Adrenal gland (tissue), 12 donors: ENCODE measurements around the gene PHETA1. TPM values are rescaled to one million over a fixed set of nuclear protein-coding genes. Genes with fewer than 3 reads are reported as not detected.

Source experiments
- DNase-seq, 7 donors: peaks; one replicate each; pipeline ENCODE4 v3.0.0-alpha.2; 2019 to 2020
- H3K27ac ChIP-seq, 5 donors: fragments of 200-600 bp; sonication (generic) in 4 of 5; 1 replicate in 3 of 5; 2 replicates in 2 of 5; pipeline versions ENCODE4 v1.5.1 to v1.8.0; 2016 to 2020; ENCODE audit warnings: mild to moderate bottlenecking in 1 of 5
- H3K27me3 ChIP-seq: fragments of 200-600 bp; 2 replicates; pipeline ENCODE4 v1.8.0; 2021
- H3K36me3 ChIP-seq, 2 donors: fragments of 200-600 bp; replicated peaks in 1 of 2; 1 replicate in 1 of 2; 2 replicates in 1 of 2; pipeline versions ENCODE4 v1.5.1 to v1.8.0; 2018 to 2022
- H3K4me1 ChIP-seq, 2 donors: fragments of 200-600 bp; replicated peaks in 1 of 2; 1 replicate in 1 of 2; 2 replicates in 1 of 2; pipeline versions ENCODE4 v1.5.1 to v1.8.0; 2018 to 2021
- H3K4me3 ChIP-seq, 4 donors: fragments of 200-600 bp; sonication (generic) in 3 of 4; one replicate each; pipeline ENCODE4 v1.5.1; 2016 to 2018
- H3K9me3 ChIP-seq, 3 donors: fragments of 200-600 bp; sonication (generic) in 1 of 3; replicated peaks in 1 of 3; 1 replicate in 2 of 3; 2 replicates in 1 of 3; pipeline versions ENCODE4 v1.5.1 to v1.8.0; 2016 to 2021
- POLR2A ChIP-seq, 2 donors: fragments of 450-650 bp; IDR thresholded peaks; one replicate each; pipeline ENCODE4 v1.6.1; 2017; ENCODE audit warnings: antibody characterized with exemption in 2 of 2, mild to moderate bottlenecking in 2 of 2, moderate library complexity in 1 of 2
- WGBS, 4 donors: extraction: QIAGEN DNeasy Blood & Tissue Kit in 2 of 4; methylation state at CpG; one replicate each; pipeline versions ENCODE4 v1.1.5 to v1.1.7; 2013 to 2017; 5-methylcytosine and 5-hydroxymethylcytosine counted together
- intact Hi-C, 2 donors: fragments of 100-400 bp; cut with DNase I; formaldehyde crosslinking; loops; one replicate each; pipeline versions ENCODE4 v1.14.1 to v1.15.0; 2022 to 2023
- polyA plus RNA-seq, 3 donors: library from polyadenylated mRNA; stranded (reverse); fragments of 200-250 nt in 2 of 3; fragments of 350-450 nt in 1 of 3; fragmentation: Illumina TruSeq in 1 of 3; extraction: RNeasy Lipid Tissue Mini Kit (QIAGEN cat#74804) in 1 of 3; gene quantifications; one replicate each; pipeline ENCODE4 v1.2.3, GENCODE V29; 2013 to 2014
- total RNA-seq, 9 donors: library from RNA; depleted of rRNA in 4 of 9; stranded (reverse); fragments of >200 nt in 4 of 9; fragments of 120-200 nt in 1 of 9; fragmentation: NEBNext Ultra II Directional in 1 of 9; extraction: Animal tissue kit (Norgen Biotek cat#: 25700) in 1 of 9; gene quantifications; one replicate each; pipeline versions ENCODE4 v1.1.0 to v1.2.4, GENCODE V29; 2013 to 2023
- TF ChIP-seq, protein P1 (sequence below), 6 experiments: fragments of 450-650 bp in 4 of 6; fragments of 200-600 bp in 2 of 6; sonication (generic) in 1 of 6; IDR thresholded peaks; 1 replicate in 5 of 6; 2 replicates in 1 of 6; pipeline versions ENCODE4 v1.5.1 to v1.8.0; 2016 to 2021; ENCODE audit warnings: antibody characterized with exemption in 6 of 6, mild to moderate bottlenecking in 2 of 6, moderate library complexity in 1 of 6
- donor health status: healthy with polysubstance abuse.
- donor health status: Bipolar disorder and iron deficiency.
- donor health status: DM: yes; HTN: yes; CAD: no.
- donor health status: DM: no; HTN: no; CAD: no.
- donor health status: DM: no; HTN: no; CAD: no.
- donor health status: DM: yes; HTN: yes; CAD: no.

PHETA1 gene
- total and polyA plus RNA-seq, 12 donors = 3.6 to 37.4 (median 20.1) TPM

- H3K27me3 ChIP-seq = peaks cover 7% of the 10 kb centered on the region
- no peaks in the 10 kb centered on the region for H3K9me3 ChIP-seq
- no peaks in the 10 kb centered on the region for H3K36me3 ChIP-seq
- TF ChIP-seq POLR2A (IDR thresholded peaks at IDR 0.05) = no peak
- TF ChIP-seq, protein P1, sequence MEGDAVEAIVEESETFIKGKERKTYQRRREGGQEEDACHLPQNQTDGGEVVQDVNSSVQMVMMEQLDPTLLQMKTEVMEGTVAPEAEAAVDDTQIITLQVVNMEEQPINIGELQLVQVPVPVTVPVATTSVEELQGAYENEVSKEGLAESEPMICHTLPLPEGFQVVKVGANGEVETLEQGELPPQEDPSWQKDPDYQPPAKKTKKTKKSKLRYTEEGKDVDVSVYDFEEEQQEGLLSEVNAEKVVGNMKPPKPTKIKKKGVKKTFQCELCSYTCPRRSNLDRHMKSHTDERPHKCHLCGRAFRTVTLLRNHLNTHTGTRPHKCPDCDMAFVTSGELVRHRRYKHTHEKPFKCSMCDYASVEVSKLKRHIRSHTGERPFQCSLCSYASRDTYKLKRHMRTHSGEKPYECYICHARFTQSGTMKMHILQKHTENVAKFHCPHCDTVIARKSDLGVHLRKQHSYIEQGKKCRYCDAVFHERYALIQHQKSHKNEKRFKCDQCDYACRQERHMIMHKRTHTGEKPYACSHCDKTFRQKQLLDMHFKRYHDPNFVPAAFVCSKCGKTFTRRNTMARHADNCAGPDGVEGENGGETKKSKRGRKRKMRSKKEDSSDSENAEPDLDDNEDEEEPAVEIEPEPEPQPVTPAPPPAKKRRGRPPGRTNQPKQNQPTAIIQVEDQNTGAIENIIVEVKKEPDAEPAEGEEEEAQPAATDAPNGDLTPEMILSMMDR (IDR thresholded peaks at IDR 0.05) = no peak
- peak overlapping the region in 1 of 5 donors; percentile 6 for H3K27ac ChIP-seq
- DNase-seq = peak in 1 of 7 donors; percentile 8
- H3K4me3 ChIP-seq = no peak overlapping the region
- H3K4me1 ChIP-seq = no peaks in the 10 kb centered on the region
- 45 to 75% (median 65%) methylated on average over 2 to 5 of the region's 5 CpGs for WGBS, 4 donors
- intact Hi-C loops = loop anchor here in 1 of 2 donors (10.0 kb wide), 1 partner anchor 382 kb away; no protein-coding TSS in a partner anchor
These were observed 52.2 kb downstream of the PHETA1 start for GRCh38 chr12:111316671-111317070.

DNA sequence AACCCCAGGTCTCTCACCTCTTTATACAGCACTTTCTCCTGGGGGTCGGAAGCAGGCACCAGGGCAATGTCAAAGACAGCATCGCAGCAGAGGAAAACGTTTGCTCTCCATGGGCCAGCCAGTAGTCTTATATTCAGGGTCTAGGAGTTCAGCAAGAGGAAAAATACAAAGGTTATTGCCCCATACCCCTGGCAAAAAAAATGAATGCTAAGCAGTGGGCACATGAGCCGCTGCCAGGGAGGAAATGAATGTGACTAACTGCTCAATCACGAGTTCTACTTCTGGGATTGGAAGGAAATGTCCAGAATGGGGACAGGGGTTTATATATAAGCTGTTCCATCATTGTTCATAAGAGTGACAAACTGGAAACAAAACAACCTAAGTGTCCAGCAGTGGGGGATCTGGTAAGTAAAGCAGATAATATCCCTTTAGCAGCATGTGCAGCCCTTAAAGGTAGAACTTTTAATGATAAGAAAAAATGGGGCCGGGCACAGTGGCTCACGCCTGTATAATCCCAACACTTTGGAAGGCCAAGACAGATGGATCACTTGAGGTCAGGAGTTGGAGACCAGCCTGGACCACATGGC, 53.8 kb downstream of the PHETA1 start:
- 60 to 69% (median 66%) methylated on average over 7 of the region's 7 CpGs for WGBS, 4 donors
- Histone ChIP-seq H3K27me3 (peaks cover 13% of the 10 kb centered on the region), H3K9me3 (no peaks in the 10 kb centered on the region), H3K36me3 (no peaks in the 10 kb centered on the region), H3K4me1 (no peaks in the 10 kb centered on the region), H3K27ac (peak overlapping the region in 2 of 5 donors; percentile 30 to 63), H3K4me3 (peak overlapping the region in 1 of 4 donors; percentile 11)
- peak in 2 of 7 donors; percentile 40 to 46 for DNase-seq
- intact Hi-C loops = loop anchor here (5.0 to 10.0 kb wide), 4 partner anchors 293 to 423 kb away; no protein-coding TSS in a partner anchor
- TF ChIP-seq, protein P1 (IDR thresholded peaks at IDR 0.05) = no peak
- TF ChIP-seq POLR2A (IDR thresholded peaks at IDR 0.05) = no peak

- Histone ChIP-seq H3K27me3 (peaks cover 13% of the 10 kb centered on the region), H3K4me3 (peak overlapping the region in 1 of 4 donors; percentile 11), H3K9me3 (no peaks in the 10 kb centered on the region), H3K36me3 (no peaks in the 10 kb centered on the region), H3K27ac (no peak overlapping the region), H3K4me1 (no peaks in the 10 kb centered on the region)
- TF ChIP-seq, protein P1 (IDR thresholded peaks at IDR 0.05) = peak; percentile 80 to 97 (median 91)
- no peak for TF ChIP-seq POLR2A (IDR thresholded peaks at IDR 0.05)
- peak; percentile 62 to 81 (median 74) for DNase-seq
- intact Hi-C loops = loop anchor here (5.0 to 10.0 kb wide), 4 partner anchors 292 to 422 kb away; no protein-coding TSS in a partner anchor
- WGBS, 4 donors = 0 to 2% (median 1%) methylated on average over 3 to 8 of the region's 8 CpGs
These were observed 55.0 kb downstream of the PHETA1 start for GRCh38 chr12:111313833-111314259.

DNA sequence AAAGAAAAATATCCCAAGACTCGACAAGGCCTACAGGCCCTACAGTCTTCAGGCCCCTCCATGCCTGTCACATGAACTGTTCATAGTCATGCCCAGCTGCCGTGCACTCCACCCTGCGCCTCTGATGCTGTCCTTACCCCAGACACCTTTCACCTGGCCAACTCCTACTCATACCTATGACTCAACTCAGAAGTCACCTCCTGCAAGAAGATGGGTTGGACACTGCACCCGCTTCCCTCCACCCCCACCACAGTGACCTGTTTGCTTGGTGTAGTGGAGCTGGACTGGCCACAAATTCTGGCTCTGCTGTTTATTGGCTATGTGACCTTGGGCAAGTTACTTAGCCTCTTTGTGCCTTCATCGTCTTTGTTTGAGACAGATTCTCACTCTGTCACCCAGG, 56.2 kb downstream of the PHETA1 start:
- intact Hi-C loops = loop anchor here (5.0 to 10.0 kb wide), 4 partner anchors 290 to 420 kb away; no protein-coding TSS in a partner anchor
- WGBS, 4 donors = 70 to 79% (median 75%) methylated on average over 5 of the region's 5 CpGs

More for the DNA sequence above, 56.2 kb downstream of the PHETA1 start:
- Histone ChIP-seq H3K4me3 (no peak overlapping the region), H3K4me1 (no peaks in the 10 kb centered on the region), H3K27me3 (peaks cover 13% of the 10 kb centered on the region), H3K9me3 (no peaks in the 10 kb centered on the region), H3K36me3 (no peaks in the 10 kb centered on the region), H3K27ac (no peak overlapping the region)
- no peak for TF ChIP-seq POLR2A (IDR thresholded peaks at IDR 0.05)
- TF ChIP-seq, protein P1 (IDR thresholded peaks at IDR 0.05) = no peak
- no peak for DNase-seq
